Measurements from ENCODE around the gene NME5. TPM values are rescaled to one million over a fixed set of nuclear protein-coding genes. Genes with fewer than 3 reads are reported as not detected.
A peak's percentile ranks its signal among the peaks of the same experiment; 100 is the strongest.

Gene NME5
- total RNA-seq (2021; ENCODE audit: unreplicated experiment): 3.1 TPM
- 0.69 and 0.91 TPM in 2 replicates for polyA plus RNA-seq (2012)
- percentile 38 among the genes with signal in this experiment for Bru-seq, nascent RNA
- percentile 32 among the genes with signal in this experiment for BruChase-seq, experiment 1, labeled RNA remaining after a 6-hour chase
- percentile 43 among the genes with signal in this experiment for BruChase-seq, experiment 2, labeled RNA remaining after a 2-hour chase
- long read RNA-seq, partial matches to known transcripts: 0 of 1 reads
- long read RNA-seq, other reads (novel, unspliced or antisense): 0 of 1 reads

- TF ChIP-seq CTCF (IDR thresholded peaks at IDR 0.05 in 2 of 3, conservative IDR thresholded peaks at IDR 0.05 in 1 of 3; ENCODE audit: borderline replicate concordance in 1 of 3, insufficient read depth in 1 of 3, low read depth in 2 of 3, low read length in 2 of 3) (no peak), SRF (IDR thresholded peaks at IDR 0.05; ENCODE audit: low read depth) (0 out of 2 replicates have a peak, but pooled peaks have one; percentile 21)
- CTCF ChIA-PET: no interaction called here
- H3K4me2 ChIP-seq (ENCODE audit: low read length): peak within 1 kb of the TSS; percentile 64
- RAD21 ChIA-PET (ENCODE audit: low non-redundant PET in 1 of 2, low total read pairs in 2 of 2, uncharacterized antibody in 2 of 2, unreplicated experiment in 2 of 2): no interaction called here
- H3K9ac ChIP-seq (ENCODE audit: low read length): peak within 1 kb of the TSS; percentile 44
- no peaks in the 10 kb centered on the region for H4K20me1 ChIP-seq (ENCODE audit: insufficient read depth)
- H3K4me1 ChIP-seq (ENCODE audit: control insufficient read depth in 1 of 2, insufficient read depth in 2 of 2, low read length in 2 of 2): peaks cover 0 to 6% of the 10 kb centered on the region in 2 experiments; a peak in 1 of 4 replicates
- no TSS peak for BruUV-seq (replicated peaks)
- H3K4me3 ChIP-seq (replicated peaks in 1 of 2; ENCODE audit: low read depth in 1 of 2, low read length in 2 of 2): peak within 1 kb of the TSS; percentile 55 to 64
- peak within 1 kb of the TSS; percentile 58 for H2AFZ ChIP-seq (ENCODE audit: low read depth, low read length, poor library complexity, severe bottlenecking)
- H3K27ac ChIP-seq (ENCODE audit: low read depth, low read length): no peak within 1 kb of the TSS
- intact Hi-C loops (cut with micrococcal nuclease): no loop called here
- H3K36me3 ChIP-seq (ENCODE audit: control insufficient read depth in 1 of 2, insufficient read depth in 2 of 2, low read length in 2 of 2): no peaks in the 10 kb centered on the region
- POLR2A ChIA-PET: no interaction called here
- H3K9me2 ChIP-seq (ENCODE audit: insufficient read depth): no peaks in the 10 kb centered on the region
- no peaks in the 10 kb centered on the region for H3K79me2 ChIP-seq (ENCODE audit: insufficient read depth, low read length)
- H3K9me3 ChIP-seq (ENCODE audit: control insufficient read depth in 1 of 2, insufficient read depth in 1 of 2, low read depth in 1 of 2, low read length in 2 of 2): no peaks in the 10 kb centered on the region
- DNase-seq (ENCODE audit: low read depth, low spot score) (peak; percentile 48), ATAC-seq (peak; percentile 89)
- H3K27me3 ChIP-seq (ENCODE audit: insufficient read depth, low read length): no peaks in the 10 kb centered on the region
Measured at GRCh38 chr5:138138949-138139780, at the start of gene NME5. NME5 (minus strand) TSS chr5:138139428; CDS start chr5:138138780, 648 bp downstream.

- no peaks in the 10 kb centered on the region for H3K4me1 ChIP-seq (ENCODE audit: control insufficient read depth in 1 of 2, insufficient read depth in 2 of 2, low read length in 2 of 2)
- intact Hi-C loops (cut with micrococcal nuclease): loop anchor here (10.0 kb wide), 1 partner anchor 356 kb away; the partner anchor contains the start of gene ETF1
- no TSS peak for BruUV-seq (replicated peaks)
- H2AFZ ChIP-seq (ENCODE audit: low read depth, low read length, poor library complexity, severe bottlenecking): no peak overlapping the region
- ATAC-seq (no peak), DNase-seq (ENCODE audit: low read depth, low spot score) (no peak)
- H4K20me1 ChIP-seq (ENCODE audit: insufficient read depth): no peaks in the 10 kb centered on the region
- no peak overlapping the region for H3K4me3 ChIP-seq (replicated peaks in 1 of 2; ENCODE audit: low read depth in 1 of 2, low read length in 2 of 2)
- ChIA-PET RAD21 (ENCODE audit: low non-redundant PET in 1 of 2, low total read pairs in 2 of 2, uncharacterized antibody in 2 of 2, unreplicated experiment in 2 of 2) (no interaction called here), POLR2A (interaction anchor here (0.8 kb wide), 1 partner anchor 12 kb away, joined by 3 read pairs; no protein-coding TSS in a partner anchor), CTCF (interaction anchor here (1.5 kb wide), 1 partner anchor 9 kb away, joined by 3 read pairs; no protein-coding TSS in a partner anchor)
- H3K27ac ChIP-seq (ENCODE audit: low read depth, low read length): no peak overlapping the region
- no peak overlapping the region for H3K9ac ChIP-seq (ENCODE audit: low read length)
- no peaks in the 10 kb centered on the region; the same call in 1 of the 2 replicates for H3K79me2 ChIP-seq (ENCODE audit: insufficient read depth, low read length)
- peaks cover 71% of the 10 kb centered on the region in 2 experiments for H3K36me3 ChIP-seq (ENCODE audit: control insufficient read depth in 1 of 2, insufficient read depth in 2 of 2, low read length in 2 of 2)
- no peak overlapping the region for H3K4me2 ChIP-seq (ENCODE audit: low read length)
- H3K27me3 ChIP-seq (ENCODE audit: insufficient read depth, low read length): no peaks in the 10 kb centered on the region
- no peaks in the 10 kb centered on the region for H3K9me3 ChIP-seq (ENCODE audit: control insufficient read depth in 1 of 2, insufficient read depth in 1 of 2, low read depth in 1 of 2, low read length in 2 of 2)
- H3K9me2 ChIP-seq (ENCODE audit: insufficient read depth): no peaks in the 10 kb centered on the region
- no peak for TF ChIP-seq EZH2phosphoT487 (IDR thresholded peaks at IDR 0.05; ENCODE audit: borderline replicate concordance)
- TF ChIP-seq FOSL1 (IDR thresholded peaks at IDR 0.05; ENCODE audit: low read depth): no peak
- TF ChIP-seq SIN3A (IDR thresholded peaks at IDR 0.05; ENCODE audit: low read depth): no peak
- no peak for TF ChIP-seq ATF3 (IDR thresholded peaks at IDR 0.05)
- TF ChIP-seq EGR1 (IDR thresholded peaks at IDR 0.05; ENCODE audit: low read depth): no peak
- no peak for TF ChIP-seq EZH2 (IDR thresholded peaks at IDR 0.05)
- no peak for TF ChIP-seq ZBTB33 (IDR thresholded peaks at IDR 0.05; ENCODE audit: extremely low read depth, insufficient replicate concordance, low read length)
- no peak for TF ChIP-seq POLR2AphosphoS5 (IDR thresholded peaks at IDR 0.05; ENCODE audit: low read depth, low read length)
Measured at GRCh38 chr5:138188626-138189025, 49.4 kb upstream of the NME5 start.

Measured in HCT116 (cell line).